ENCODE data around the gene NUDT3. TPM values are rescaled to one million over a fixed set of nuclear protein-coding genes. Genes with fewer than 3 reads are reported as not detected.

NUDT3 gene
- total and polyA plus RNA-seq, 7 donors = 10.6 to 70.5 (median 33.3) TPM

- no peak overlapping the region for H3K4me3 ChIP-seq
- no peaks in the 10 kb centered on the region for H3K36me3 ChIP-seq (ENCODE audit: insufficient read depth in 1 of 2, low read depth in 1 of 2)
- peak overlapping the region; percentile 87 for H3K27ac ChIP-seq
- no peak for TF ChIP-seq CTCF (IDR thresholded peaks at IDR 0.05)
- DNase-seq (no peak), ATAC-seq (no peak)
- H3K27me3 ChIP-seq (ENCODE audit: insufficient read depth in 3 of 3, low read length in 2 of 3) = no peaks in the 10 kb centered on the region
- 85 to 100% (median 93%) methylated on average over 3 of the region's 3 CpGs for WGBS, 3 donors
- H3K9me3 ChIP-seq = no peaks in the 10 kb centered on the region
- intact Hi-C loops (cut with DNase I) = loop anchor here in 1 of 2 donors (5.0 kb wide), 1 partner anchor 33 kb away; no protein-coding TSS in a partner anchor
- peaks cover 66% of the 10 kb centered on the region for H3K4me1 ChIP-seq
Measured at GRCh38 chr6:34304164-34304563, 88.3 kb downstream of the NUDT3 start.

- no peak for TF ChIP-seq CTCF (IDR thresholded peaks at IDR 0.05)
- intact Hi-C loops (cut with DNase I) = loop anchor here in 1 of 2 donors (5.0 kb wide), 1 partner anchor 34 kb away; no protein-coding TSS in a partner anchor
- H3K36me3 ChIP-seq (ENCODE audit: insufficient read depth in 1 of 2, low read depth in 1 of 2) = no peaks in the 10 kb centered on the region
- H3K4me1 ChIP-seq = peaks cover 66% of the 10 kb centered on the region
- DNase-seq (no peak), ATAC-seq (no peak)
- no peaks in the 10 kb centered on the region for H3K9me3 ChIP-seq
- WGBS, 3 donors = 95 to 99% (median 96%) methylated on average over 4 of the region's 4 CpGs
- peak overlapping the region; percentile 87 for H3K27ac ChIP-seq
- H3K27me3 ChIP-seq (ENCODE audit: insufficient read depth in 3 of 3, low read length in 2 of 3) = no peaks in the 10 kb centered on the region
- no peak overlapping the region for H3K4me3 ChIP-seq
Measured at GRCh38 chr6:34302929-34303328, 89.5 kb downstream of the NUDT3 start.

- H3K4me3 ChIP-seq = no peak overlapping the region
- 9 to 21% (median 11%) methylated on average over 2 of the region's 2 CpGs for WGBS, 3 donors
- ATAC-seq = peak; percentile 89 to 94 (median 92)
- TF ChIP-seq CTCF (IDR thresholded peaks at IDR 0.05) = no peak
- intact Hi-C loops (cut with DNase I) = loop anchor here in 1 of 2 donors (5.0 kb wide), 1 partner anchor 36 kb away; no protein-coding TSS in a partner anchor
- peak; percentile 52 to 73 for DNase-seq
- H3K36me3 ChIP-seq (ENCODE audit: insufficient read depth in 1 of 2, low read depth in 1 of 2) = no peaks in the 10 kb centered on the region
- no peaks in the 10 kb centered on the region for H3K27me3 ChIP-seq (ENCODE audit: insufficient read depth in 3 of 3, low read length in 2 of 3)
- H3K9me3 ChIP-seq = no peaks in the 10 kb centered on the region
- peak overlapping the region; percentile 87 for H3K27ac ChIP-seq
- H3K4me1 ChIP-seq = peaks cover 53% of the 10 kb centered on the region
Measured at GRCh38 chr6:34301408-34301807, 91.1 kb downstream of the NUDT3 start.

GRCh38 chr6:34300332-34300751 lies 92.1 kb downstream of the NUDT3 start:
- no peak overlapping the region for H3K4me3 ChIP-seq
- DNase-seq = no peak
- H3K9me3 ChIP-seq = no peaks in the 10 kb centered on the region
- no peak for TF ChIP-seq CTCF (IDR thresholded peaks at IDR 0.05)
- peaks cover 50% of the 10 kb centered on the region for H3K4me1 ChIP-seq
- intact Hi-C loops (cut with DNase I) = loop anchor here in 1 of 2 donors (5.0 kb wide), 1 partner anchor 37 kb away; no protein-coding TSS in a partner anchor
- peaks cover 0 to under 1% of the 10 kb centered on the region in 2 donors for H3K36me3 ChIP-seq (ENCODE audit: insufficient read depth in 1 of 2, low read depth in 1 of 2)
- no peaks in the 10 kb centered on the region for H3K27me3 ChIP-seq (ENCODE audit: insufficient read depth in 3 of 3, low read length in 2 of 3)
- H3K27ac ChIP-seq = peak overlapping the region; percentile 87
- no peak for ATAC-seq
- WGBS, 3 donors = 39 to 91% (median 58%) methylated on average over 1 of the region's 1 CpG

GRCh38 chr6:34298941-34299340 lies 93.5 kb downstream of the NUDT3 start:
- no peak for TF ChIP-seq CTCF (IDR thresholded peaks at IDR 0.05)
- ATAC-seq = peak in 1 of 4 donors; percentile 31
- intact Hi-C loops (cut with DNase I) = loop anchor here in 1 of 2 donors (5.0 kb wide), 1 partner anchor 93 kb away; the partner anchor contains the start of gene NUDT3
- Histone ChIP-seq H3K27me3 (ENCODE audit: insufficient read depth in 3 of 3, low read length in 2 of 3) (no peaks in the 10 kb centered on the region), H3K4me1 (peaks cover 60% of the 10 kb centered on the region), H3K4me3 (peak overlapping the region; percentile 8), H3K36me3 (ENCODE audit: insufficient read depth in 1 of 2, low read depth in 1 of 2) (peaks cover 0 to 15% of the 10 kb centered on the region in 2 donors), H3K27ac (peak overlapping the region; percentile 87), H3K9me3 (no peaks in the 10 kb centered on the region)
- no peak for DNase-seq
- WGBS, 3 donors = 28 to 47% (median 37%) methylated on average over 2 of the region's 2 CpGs

Measured in psoas muscle (tissue), 8 donors.